NCI-H345 treated with DMSO at 0.1 percent for 48 hours (cell line): ENCODE results near the gene NGF.

Experiments
- DNase-seq: peaks from one replicate; lab custom pipeline; 2025; ENCODE audit not compliant: unreplicated experiment; lab: John Stamatoyannopoulos, UW

Gene NGF

DNA sequence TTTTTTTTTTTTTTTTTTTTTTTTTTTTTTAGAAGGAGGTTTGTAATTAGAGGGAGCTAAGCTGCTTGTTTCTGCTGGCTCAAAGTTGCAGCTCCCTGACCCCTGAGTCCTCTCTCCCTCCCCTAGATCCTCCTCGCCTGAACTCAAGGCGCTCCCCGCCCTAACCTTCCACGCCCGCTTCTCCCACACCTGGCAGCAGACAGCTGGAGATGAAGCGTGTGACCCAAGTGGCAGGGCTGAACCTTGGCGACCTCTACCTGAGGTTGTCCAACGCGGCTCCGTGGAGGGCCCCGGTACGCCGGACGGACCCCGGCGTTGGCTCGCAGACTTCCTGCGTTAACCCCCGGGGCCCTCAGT, 795 bp downstream of the NGF start:
- DNase-seq: no peak

DNA sequence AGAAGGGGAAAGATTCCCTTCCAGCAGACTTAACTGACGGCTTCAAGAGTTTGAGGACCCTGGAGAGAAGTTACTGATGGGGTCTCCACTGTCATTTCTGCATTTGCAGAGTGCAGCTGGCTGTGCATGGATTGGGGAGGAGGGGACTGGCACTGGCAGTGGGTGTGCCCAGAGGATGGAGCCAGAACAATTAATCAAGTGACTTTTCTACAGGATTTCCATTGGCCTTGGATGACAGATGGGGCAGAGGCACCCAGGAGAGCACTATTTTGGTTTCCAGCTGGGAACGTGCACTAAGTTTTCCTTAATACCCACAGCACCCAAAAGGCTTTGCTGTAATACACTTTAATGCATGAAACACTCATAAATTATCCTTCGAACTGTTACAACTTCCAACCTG, 1.3 kb downstream of the NGF start:
- DNase-seq: no peak

- DNase-seq: no peak
Measured at GRCh38 chr1:115332813-115333608, 5.0 kb downstream of the NGF start.

DNA sequence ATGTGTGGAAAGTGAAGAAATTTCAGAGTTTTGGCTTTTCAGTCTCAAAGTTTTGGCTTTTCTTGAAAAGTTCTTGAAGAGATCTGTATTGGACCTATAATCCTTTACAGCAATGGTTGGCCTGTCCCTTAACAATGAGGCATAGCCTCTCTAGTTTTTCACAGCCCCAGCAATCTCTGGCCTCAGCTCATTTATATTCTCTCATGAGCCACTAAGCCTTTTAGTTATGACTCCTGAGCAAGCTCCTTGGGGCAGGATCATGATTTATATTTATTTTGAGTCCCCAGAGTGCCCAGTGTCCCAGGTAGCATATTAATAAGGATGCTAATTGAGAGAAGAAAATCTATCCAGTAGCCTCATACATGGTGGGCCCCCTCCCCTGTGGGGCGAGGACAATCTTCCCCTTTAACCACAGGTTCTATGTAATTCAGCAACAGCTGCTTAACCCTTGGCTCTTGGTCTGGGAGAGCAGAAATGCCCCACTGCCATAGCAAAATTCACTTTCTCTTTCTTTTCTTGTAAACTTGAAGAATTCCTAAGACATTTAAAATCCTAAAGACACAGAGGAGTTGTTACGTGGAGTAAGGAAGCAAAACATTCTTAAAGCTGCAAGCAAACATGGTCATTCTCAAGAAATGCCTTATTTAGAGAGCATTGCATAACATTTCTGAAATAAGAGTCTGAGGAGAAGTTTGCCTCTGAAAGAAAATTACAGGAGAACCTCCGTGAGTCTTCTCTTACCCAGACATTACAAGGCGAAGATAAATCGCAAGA, 6.3 kb downstream of the NGF start:
- no peak for DNase-seq

- DNase-seq: no peak
Measured at GRCh38 chr1:115330480-115331013, 7.5 kb downstream of the NGF start.

- DNase-seq: no peak
Measured at GRCh38 chr1:115329965-115330364, 8.1 kb downstream of the NGF start.

- no peak for DNase-seq
Measured at GRCh38 chr1:115327270-115327669, 10.8 kb downstream of the NGF start.

DNA sequence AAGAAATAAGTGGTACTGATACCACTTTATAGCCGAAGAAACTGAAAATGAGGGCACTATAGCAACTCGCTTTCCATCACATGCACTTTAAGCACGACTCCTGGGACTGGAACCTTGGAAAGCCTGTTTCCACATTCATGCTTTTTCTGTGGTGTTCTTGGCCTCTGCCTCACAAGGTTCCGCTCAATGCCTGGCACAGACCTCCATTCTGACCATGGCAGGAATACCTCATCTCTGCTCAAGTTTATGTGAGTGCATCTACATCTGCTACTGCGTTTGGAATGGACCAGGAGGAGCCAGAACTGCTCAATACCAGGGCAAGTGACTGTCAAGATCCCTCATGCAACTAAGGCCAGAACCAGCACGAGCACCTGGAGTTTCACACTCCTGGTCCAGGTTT, 11.6 kb downstream of the NGF start:
- DNase-seq: no peak

- DNase-seq: no peak
Measured at GRCh38 chr1:115325874-115326273, 12.2 kb downstream of the NGF start.

GRCh38 chr1:115324649-115325420, 13.2 kb downstream of the NGF start:
- no peak for DNase-seq

DNA sequence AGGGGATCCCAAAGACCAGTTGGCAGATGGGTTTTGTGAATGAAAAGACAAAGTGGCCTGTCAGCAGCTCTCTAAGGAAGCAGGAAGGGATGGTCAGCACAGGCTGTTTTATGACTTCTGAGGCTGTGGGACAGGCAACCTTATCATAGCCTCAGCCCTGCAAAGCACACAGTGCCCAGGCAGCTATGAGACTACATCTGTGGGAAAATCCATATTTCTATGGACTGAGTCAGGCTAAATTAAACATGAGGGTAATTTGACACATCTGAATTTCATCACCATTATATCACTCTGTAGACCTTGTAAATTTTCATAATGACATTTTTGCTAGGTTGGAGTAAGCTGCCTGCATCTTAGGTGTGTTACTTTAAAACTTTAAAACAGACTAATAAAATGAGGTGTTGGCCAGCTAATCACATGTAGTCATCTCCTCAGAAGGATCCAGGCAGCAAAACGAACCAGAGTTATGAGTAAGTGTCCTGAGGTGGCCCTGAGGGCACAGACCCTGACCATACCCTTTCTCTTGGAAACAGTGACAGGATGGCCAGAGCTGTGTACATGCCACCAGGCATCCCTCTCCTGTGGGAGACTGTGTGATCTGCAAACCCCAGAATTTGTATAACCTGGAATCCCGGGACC, 14.6 kb downstream of the NGF start:
- DNase-seq: no peak

DNA sequence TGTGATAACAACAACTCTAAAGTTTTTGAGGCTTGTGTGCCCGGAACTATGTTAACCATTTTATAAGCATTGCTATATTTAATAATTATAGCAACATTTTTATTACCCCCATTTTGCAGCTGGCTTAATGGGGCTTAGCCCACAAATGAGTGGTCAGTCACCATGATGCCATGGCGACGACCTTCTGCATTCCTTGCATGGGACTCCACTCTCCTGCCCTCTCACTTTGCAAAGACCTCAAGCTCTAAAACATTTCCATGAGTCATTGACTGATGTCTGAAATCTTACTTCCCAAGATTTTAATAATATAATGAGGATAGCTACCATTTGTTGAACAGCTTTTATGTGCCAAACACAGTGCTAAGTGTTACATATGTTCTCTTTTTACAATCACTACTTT, 15.4 kb downstream of the NGF start:
- DNase-seq: no peak

DNA sequence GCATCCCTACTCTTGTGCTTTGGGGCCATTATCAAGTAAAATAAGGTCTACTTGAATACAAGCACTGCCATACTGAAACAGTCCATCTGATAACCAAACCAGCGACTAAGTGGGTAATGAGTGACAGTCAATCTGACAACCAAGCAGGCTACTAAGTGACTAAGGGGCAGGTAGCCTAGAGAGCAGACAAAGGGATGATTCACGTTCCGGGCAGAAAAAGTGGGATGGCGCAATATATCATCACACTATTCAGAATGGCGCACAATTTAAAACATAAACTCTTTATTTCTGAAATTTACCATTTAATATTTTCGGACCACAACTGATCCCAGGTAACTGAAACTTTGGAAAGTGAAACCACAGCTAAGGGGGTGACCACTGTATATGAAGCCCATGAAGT, 17.7 kb downstream of the NGF start:
- no peak for DNase-seq

- no peak for DNase-seq
Measured at GRCh38 chr1:115319706-115320105, 18.3 kb downstream of the NGF start.

DNA sequence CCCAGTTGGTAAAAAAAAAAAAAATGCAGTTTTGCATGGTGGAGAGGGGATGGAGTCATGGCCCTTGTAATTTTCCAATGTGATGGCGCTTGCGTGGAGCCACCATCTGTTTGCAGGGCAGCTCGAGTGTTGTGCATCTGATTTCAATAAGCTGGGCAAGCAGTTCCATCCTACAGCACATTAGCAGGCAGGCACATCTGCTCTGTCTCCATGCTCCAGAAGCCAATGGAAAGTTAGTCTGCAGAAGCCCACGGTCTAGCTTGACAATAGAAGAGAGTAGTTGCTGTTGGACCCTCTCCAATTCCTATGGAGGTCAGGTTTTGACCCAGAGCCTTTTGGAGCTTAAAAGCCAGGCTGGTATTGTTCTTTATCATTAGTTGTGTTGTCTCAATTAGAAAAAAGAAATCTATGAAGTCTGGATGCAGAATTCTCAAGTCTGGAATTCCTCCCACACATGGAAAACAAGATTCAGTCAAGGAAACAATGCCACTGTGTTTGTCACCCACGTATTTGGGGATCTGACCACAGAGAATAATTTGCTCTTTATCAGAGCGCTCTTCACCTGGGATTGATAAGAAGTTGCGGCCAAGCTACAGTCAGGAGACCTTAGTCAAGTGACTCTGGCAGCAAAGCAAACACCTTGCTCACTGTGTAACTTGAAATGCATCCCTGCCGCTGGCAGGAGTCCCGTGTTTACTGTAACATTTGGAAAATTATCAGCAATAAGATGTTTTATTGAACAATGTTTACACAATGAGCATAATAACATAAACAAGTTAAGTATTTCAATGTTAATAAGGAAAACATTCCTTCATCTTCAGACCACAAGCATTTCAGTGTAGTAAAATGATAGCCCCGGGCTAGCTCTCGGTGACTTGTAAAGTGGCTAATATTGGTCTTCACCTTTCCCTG, 20.7 kb downstream of the NGF start:
- no peak for DNase-seq

GRCh38 chr1:115314765-115315164, 23.3 kb downstream of the NGF start:
- no peak for DNase-seq

GRCh38 chr1:115314092-115314491, 24.0 kb downstream of the NGF start:
- no peak for DNase-seq

GRCh38 chr1:115313182-115313581, 24.9 kb downstream of the NGF start:
- no peak for DNase-seq

DNA sequence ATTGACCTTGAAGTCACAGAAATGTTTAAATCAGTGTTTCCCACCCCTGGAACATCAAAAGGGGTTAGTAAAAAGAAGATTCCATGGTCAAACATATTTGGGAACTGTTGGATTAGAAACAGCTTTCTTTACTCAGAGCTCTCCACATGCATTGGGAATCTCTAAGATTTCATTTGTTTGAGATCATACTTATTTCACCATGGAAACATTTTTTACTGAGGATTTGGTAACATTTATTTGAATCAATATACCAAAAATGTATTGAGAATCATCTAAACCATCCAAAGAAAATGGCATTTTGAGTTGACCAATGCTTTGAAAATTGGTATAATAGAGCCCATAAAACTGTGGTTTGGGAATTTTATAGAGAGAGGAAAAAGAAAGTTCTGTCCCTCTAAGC, 25.3 kb downstream of the NGF start:
- no peak for DNase-seq

GRCh38 chr1:115311474-115311989, 26.5 kb downstream of the NGF start:
- DNase-seq: no peak
